Kidney glomerular epithelial cell (primary cell): ENCODE data around the gene KRT27.

ENCODE experiments used
- DNase-seq: peaks from one replicate; lab custom pipeline; 2025; lab: John Stamatoyannopoulos, UW

Gene KRT27

GRCh38 chr17:40809721-40810421 is 27.5 kb upstream of the KRT27 start:
- no peak for DNase-seq

GRCh38 chr17:40806131-40806530 is 23.8 kb upstream of the KRT27 start:
- no peak for DNase-seq

GRCh38 chr17:40803617-40804082 is 21.3 kb upstream of the KRT27 start:
- DNase-seq, result peak; percentile 83

DNA sequence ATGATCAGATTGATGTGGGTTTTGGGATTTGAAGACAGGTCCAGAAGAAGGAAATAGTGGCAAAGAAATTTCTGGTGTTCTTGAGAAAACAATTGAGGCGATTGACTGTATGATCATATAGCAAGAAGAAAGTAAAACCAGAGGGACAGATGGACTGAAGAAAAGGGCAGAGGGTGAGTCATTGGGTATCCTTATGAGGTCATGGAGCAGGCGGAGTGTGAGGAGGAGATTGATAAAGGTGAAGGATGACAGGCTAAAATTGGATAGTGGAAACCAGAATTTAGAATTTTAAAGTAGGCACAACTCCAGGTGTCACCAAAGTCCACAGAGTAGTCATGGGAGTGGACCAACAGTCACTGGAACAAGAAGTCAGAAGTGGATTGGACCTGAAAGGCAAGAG is 18.8 kb upstream of the KRT27 start:
- no peak for DNase-seq

DNA sequence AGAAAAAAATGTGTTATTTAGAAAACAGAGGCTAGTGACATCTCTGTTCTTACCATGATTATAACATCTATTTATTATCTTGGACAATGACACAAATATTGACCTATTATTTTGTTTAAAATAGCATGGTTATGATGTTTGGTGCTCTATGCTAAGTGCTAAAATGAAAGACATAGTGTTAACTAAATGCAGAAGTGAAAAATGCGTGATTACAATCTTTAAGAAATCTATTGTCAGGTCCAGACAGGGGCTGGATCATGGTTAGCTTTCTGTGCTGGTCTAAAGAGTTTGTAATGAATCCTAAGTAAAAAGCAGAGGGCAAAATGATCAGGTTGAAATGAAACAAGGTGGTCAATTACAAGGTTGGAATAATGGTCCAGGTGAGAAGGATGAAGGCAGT is 18.0 kb upstream of the KRT27 start:
- DNase-seq, result no peak

GRCh38 chr17:40799859-40800258 is 17.5 kb upstream of the KRT27 start, which contains the start of gene KRT28:
Gene KRT28, minus strand, starts transcription at chr17:40799959. Its CDS starts 66 bp downstream, at chr17:40799893.
- no peak for DNase-seq

DNA sequence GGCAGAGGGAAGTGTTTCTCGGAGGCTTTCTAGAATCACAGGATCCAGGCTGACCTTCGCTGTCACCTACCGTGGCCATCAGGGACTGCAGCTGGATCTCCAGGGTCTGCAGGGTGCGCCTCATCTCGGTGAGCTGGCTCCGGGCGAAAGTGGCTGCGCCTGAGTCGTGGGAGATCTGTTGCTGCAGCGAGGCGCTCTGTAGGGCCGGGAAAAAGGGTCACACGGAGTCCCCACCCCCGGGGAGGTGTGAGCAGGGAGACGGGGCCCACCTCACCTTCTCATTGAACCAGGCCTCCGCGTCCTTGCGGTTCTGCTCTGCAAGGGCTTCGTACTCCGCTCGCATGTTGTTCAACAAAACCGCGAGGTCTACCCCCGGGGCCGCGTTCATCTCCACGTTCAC is 14.5 kb upstream of the KRT27 start:
- no peak for DNase-seq

GRCh38 chr17:40795019-40795667 is 12.8 kb upstream of the KRT27 start:
- DNase-seq, result no peak

DNA sequence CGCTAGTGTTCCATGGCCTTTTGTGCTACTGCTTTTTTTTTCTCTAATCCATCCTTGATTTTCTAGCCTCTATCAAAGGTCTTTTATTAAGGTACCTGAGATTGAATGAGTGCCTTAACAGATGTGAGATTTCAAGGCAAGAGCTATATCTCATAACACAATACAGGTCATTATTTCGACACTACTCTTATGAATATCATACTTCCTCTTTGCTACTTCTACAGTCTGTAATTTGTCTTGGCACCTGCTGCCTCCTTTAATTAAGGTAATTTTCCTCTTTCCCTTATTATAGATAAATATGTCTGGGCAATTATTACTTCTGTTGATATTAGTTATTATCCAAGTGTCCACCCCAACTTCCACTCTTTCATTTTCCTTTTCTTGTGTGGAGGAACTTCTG is 12.1 kb upstream of the KRT27 start:
- DNase-seq, result no peak

DNA sequence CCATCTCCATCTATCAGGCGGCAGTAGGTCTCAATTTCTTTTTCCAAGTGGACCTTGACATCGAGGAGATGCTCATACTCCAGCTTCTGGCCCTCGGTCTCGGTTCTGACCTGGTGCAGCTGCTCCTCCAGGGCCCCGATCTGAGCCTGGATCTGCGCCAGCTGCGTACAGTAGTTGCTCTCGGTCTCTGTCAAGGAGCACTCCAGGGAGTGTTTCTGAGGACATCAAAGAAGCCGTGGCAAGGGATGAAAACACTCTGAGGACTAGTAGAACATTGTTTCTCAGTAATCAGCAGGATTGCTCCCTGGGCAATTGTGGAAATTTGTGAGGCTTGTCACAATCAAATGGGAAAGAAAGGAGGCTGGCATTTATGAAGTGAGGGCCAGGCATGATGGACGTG is 11.5 kb upstream of the KRT27 start:
- no peak for DNase-seq

- DNase-seq, result peak; percentile 44
Measured at GRCh38 chr17:40791787-40792436, 9.6 kb upstream of the KRT27 start.

- no peak for DNase-seq
Measured at GRCh38 chr17:40791111-40791510, 8.8 kb upstream of the KRT27 start.

DNA sequence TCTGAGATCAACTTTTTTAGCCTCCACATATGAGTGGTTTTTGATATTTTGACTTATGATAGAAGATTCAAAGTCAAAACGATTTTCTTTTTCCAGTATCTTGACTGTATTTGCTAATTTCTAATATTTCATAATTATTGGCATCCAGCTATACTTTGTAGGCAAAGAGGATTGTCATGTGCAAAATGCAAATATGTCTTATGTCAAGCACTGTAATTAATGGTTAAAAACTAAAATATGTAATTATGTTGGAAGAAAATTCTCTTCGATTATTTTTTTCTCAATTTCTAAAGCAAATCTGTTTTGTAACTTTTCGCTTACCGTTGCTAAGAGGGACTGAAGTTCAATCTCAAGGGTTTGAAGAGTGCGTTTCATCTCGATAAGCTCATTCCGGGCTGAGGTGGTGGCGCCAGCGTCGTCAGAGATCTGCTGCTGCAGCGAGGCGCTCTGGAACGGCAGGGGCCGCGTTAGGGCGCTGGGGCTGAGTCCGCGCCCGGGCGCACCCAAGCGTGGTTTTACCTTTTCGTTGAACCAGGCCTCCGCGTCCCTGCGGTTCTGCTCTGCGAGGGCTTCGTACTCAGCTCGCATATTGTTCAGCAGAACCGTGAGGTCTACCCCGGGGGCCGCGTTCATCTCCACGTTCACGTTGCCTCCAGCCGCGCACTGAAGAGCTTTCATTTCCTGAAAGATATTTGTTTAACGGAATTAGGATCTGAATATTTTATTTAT is 3.0 kb downstream of the KRT27 start:
- no peak for DNase-seq

DNA sequence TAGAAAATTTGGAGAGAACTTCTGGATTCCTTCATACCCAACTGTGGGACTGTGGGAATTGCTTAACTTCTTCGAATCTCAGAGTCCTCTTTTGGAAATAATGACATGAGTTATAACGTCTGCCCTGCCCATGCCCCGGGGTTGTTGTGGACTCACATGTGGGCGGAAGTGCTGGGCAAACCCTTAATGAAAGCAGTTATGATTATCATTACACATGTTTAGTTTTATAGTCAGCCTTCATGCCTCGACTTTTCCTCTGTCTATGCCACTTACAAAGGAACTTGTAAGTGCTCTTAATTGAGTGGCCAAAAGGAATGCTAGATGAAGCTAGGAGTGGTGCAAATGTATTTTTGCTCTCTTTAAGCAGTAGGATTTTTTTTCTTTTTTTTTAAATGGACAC is 3.9 kb downstream of the KRT27 start:
- DNase-seq, result no peak

- no peak for DNase-seq
Measured at GRCh38 chr17:40777971-40778370, 4.4 kb downstream of the KRT27 start.

GRCh38 chr17:40777459-40777858 is 4.9 kb downstream of the KRT27 start:
- no peak for DNase-seq

DNA sequence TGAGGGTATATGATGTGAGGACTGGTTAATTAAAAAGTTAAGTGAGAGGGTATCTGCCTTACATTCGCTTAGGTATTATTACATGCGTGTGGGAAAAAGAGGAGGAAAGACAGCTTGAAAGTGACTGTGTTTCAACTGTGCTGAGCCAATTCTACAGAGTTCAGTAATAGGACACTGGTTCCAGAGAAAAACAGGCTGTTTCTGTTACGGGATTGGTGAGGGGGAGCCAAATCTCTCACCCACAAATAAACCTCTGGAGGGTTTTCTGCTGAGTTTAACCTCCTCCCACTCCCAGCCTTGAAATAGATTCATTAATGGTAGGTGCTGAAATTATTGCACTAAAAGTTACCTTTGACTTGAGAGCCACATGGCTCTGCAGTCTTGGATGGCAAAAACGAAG is 6.4 kb downstream of the KRT27 start:
- no peak for DNase-seq

DNA sequence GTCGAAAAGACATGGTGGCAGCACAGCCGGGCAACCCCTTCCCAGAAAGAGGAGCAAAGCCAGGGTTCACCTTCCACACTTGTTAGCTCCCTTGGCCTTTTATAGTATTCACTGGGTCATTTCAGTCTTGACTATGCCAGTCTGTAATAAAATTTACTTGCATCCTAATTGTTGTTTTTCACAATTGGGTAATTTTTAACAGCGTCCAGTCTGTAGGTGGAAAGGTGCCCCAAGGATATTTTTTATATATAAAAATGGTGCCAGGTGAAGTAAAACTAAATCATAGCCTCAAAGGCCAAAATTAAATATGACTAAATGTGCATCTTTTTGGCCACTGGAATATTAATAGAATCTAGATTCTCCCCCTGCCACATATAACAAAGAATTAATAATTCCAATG is 10.2 kb downstream of the KRT27 start, which contains the start of gene KRT26:
Gene KRT26 (minus strand): TSS at position 101 of the 400 bp plus-strand sequence. CDS start 88 bp downstream, at position 13.
- DNase-seq, result no peak

DNA sequence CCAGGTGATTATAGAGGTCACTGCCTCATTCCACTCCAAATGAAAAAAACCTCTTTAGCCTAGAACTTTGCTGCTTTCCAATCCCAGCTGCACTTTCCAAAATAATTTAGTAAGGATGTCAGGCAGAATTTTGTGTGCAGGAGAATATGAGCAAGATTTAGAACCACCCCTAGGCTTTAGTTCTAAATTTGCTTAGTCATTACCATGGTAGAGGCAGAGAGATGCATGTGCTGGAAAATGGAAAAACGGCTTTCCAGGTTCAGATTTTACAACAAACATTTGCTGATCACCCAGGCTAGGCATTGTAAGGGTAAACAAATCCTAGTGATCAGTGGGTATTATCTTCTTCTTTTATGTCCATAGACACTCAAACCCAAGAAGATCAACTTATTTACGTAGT is 16.7 kb downstream of the KRT27 start:
- DNase-seq, result no peak

GRCh38 chr17:40763752-40764151 is 18.6 kb downstream of the KRT27 start:
- no peak for DNase-seq

DNA sequence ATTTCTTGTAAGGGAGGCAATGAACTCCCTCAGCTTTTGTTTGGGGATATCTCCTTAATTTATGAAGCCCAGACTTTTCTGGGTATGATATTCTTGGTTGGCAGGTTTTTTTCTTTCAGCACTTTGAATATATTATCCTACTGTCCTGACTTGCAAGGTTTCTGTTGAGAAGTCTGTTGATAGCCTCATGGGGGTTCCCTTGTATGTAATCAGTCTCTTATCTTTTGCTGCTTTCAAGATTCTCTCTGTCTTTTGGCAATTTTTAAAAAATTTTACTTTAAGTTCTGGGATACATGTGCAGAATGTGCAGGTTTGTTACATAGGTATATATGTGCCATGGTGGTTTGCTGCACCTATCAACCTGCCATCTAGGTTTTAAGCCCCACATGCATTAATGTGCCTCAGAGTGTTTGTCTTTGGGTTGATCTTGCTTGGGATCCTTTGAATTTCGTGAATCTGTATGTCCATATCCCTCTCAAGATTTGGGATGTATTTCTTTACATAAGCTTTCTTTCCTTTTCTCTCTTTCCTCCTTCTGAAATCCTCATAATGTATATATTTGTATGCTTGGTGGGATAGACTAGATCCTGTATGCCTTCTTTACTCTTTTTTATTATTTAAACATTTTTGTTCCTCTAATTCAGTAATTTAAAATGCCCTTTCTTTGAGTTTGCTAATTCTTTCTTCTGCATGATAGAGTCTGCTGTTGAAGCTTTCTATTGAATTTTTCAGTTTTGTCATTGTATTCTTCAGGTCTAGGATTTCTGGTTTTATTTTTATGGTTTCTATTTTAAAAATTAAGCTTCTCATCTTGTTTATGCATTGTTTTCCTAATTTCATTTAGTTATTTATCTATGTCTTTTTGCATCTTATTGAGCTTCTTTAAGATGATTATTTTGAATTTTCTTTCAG is 22.0 kb downstream of the KRT27 start:
- DNase-seq, result no peak
